HCT116 (cell line): ENCODE results near the gene CACNA1C. TPM values are rescaled to one million over a fixed set of nuclear protein-coding genes. Genes with fewer than 3 reads are reported as not detected.

Source experiments
- ATAC-seq: fragments of 200-7000 bp; cut with Tn5 transposase; 2 replicates; pipeline ENCODE4 v1.9.1; 2020; ENCODE audit warnings: mild to moderate bottlenecking, moderate library complexity
- BruUV-seq: library from RNA; stranded (reverse); fragments of 400-500 nt; replicated peaks from 2 replicates; lab custom pipeline; 2021; lab: Mats Ljungman, UMichigan
- CTCF ChIA-PET: fragments of 300-600 bp; sonication (Branson Sonifier 250); formaldehyde crosslinking; loops from one replicate; lab custom pipeline; 2021; ENCODE audit warnings: antibody characterized with exemption; lab: Charles Lee
- POLR2A ChIA-PET: fragments of 300-600, 350-600 bp; sonication (Branson Sonifier 250); formaldehyde crosslinking; loops from one replicate; lab custom pipeline; 2021; ENCODE audit warnings: antibody characterized with exemption; lab: Charles Lee
- RAD21 ChIA-PET, 2 experiments: fragments of 300-600 bp; sonication (Branson Sonifier 250); formaldehyde crosslinking; loops; one replicate each; lab custom pipeline; 2023; ENCODE audit warnings: low total read pairs in 2 of 2; ENCODE audit not compliant: uncharacterized antibody in 2 of 2, unreplicated experiment in 2 of 2, low non-redundant PET in 1 of 2; lab: Charles Lee
- DNase-seq: peaks from one replicate; pipeline ENCODE4 v3.0.0-alpha.2; 2010; ENCODE audit warnings: low read depth, low spot score
- H2AFZ ChIP-seq: fragments of 200-600 bp; shearing (Covaris generic), sonication (generic); 2 replicates; pipeline ENCODE4 v1.6.1; 2017; ENCODE audit warnings: low read depth, mixed run types, mixed read lengths, antibody characterized with exemption, low read length; ENCODE audit not compliant: poor library complexity, severe bottlenecking
- H3K27ac ChIP-seq: 2 replicates; pipeline ENCODE4 v1.5.1; 2012; ENCODE audit warnings: low read depth, low read length
- H3K27me3 ChIP-seq: fragments of 200-600 bp; sonication (generic); 2 replicates; pipeline ENCODE4 v1.6.1; 2016; ENCODE audit warnings: mixed run types, low read length, mixed read lengths; ENCODE audit not compliant: insufficient read depth
- H3K36me3 ChIP-seq, 2 experiments: fragments of 200-500 bp in 1 of 2; fragments of 200-600 bp in 1 of 2; sonication (Bioruptor generic) in 1 of 2; sonication (generic) in 1 of 2; 2 replicates each; pipeline versions ENCODE4 v1.5.1 to v1.6.1; 2014 to 2016; ENCODE audit warnings: low read length in 2 of 2, inconsistent platforms in 1 of 2, mixed read lengths in 1 of 2, mixed run types in 1 of 2; ENCODE audit not compliant: insufficient read depth in 2 of 2, control insufficient read depth in 1 of 2
- H3K4me1 ChIP-seq, 2 experiments: fragments of 200-600 bp in 1 of 2; sonication (generic) in 1 of 2; 2 replicates each; pipeline versions ENCODE4 v1.5.1 to v1.6.1; 2012 to 2017; ENCODE audit warnings: low read length in 2 of 2, inconsistent platforms in 1 of 2, mild to moderate bottlenecking in 1 of 2, mixed read lengths in 1 of 2, mixed run types in 1 of 2, moderate library complexity in 1 of 2; ENCODE audit not compliant: insufficient read depth in 2 of 2, control insufficient read depth in 1 of 2
- H3K4me2 ChIP-seq: fragments of 200-600 bp; sonication (generic); 2 replicates; pipeline ENCODE4 v1.6.1; 2017; ENCODE audit warnings: mixed run types, low read length, mixed read lengths
- H3K4me3 ChIP-seq, 2 experiments: fragments of 200-600 bp in 1 of 2; sonication (generic) in 1 of 2; replicated peaks in 1 of 2; 2 replicates each; pipeline ENCODE4 v1.5.1; 2011 to 2016; ENCODE audit warnings: low read length in 2 of 2, control low read depth in 1 of 2, low read depth in 1 of 2, mild to moderate bottlenecking in 1 of 2, mixed read lengths in 1 of 2, mixed run types in 1 of 2
- H3K79me2 ChIP-seq: fragments of 200-600 bp; sonication (generic); 2 replicates; pipeline ENCODE4 v1.6.1; 2017; ENCODE audit warnings: mild to moderate bottlenecking, mixed run types, low read length, moderate library complexity, mixed read lengths; ENCODE audit not compliant: insufficient read depth
- H3K9ac ChIP-seq: fragments of 200-600 bp; sonication (generic); 2 replicates; pipeline ENCODE4 v1.6.1; 2016; ENCODE audit warnings: low read length, mixed read lengths
- H3K9me2 ChIP-seq: fragments of 200-600 bp; sonication (generic), shearing (Covaris generic); 2 replicates; pipeline ENCODE4 v1.6.1; 2017; ENCODE audit warnings: mixed run types, mild to moderate bottlenecking, moderate library complexity; ENCODE audit not compliant: insufficient read depth
- H3K9me3 ChIP-seq, 2 experiments: fragments of 200-500 bp in 1 of 2; fragments of 200-600 bp in 1 of 2; sonication (Bioruptor generic) in 1 of 2; sonication (generic) in 1 of 2; 2 replicates each; pipeline ENCODE4 v1.6.1; 2014 to 2017; ENCODE audit warnings: low read length in 2 of 2, mixed read lengths in 2 of 2, inconsistent platforms in 1 of 2, low read depth in 1 of 2, mild to moderate bottlenecking in 1 of 2, mixed run types in 1 of 2, moderate library complexity in 1 of 2; ENCODE audit not compliant: control insufficient read depth in 1 of 2, insufficient read depth in 1 of 2
- H4K20me1 ChIP-seq: fragments of 200-600 bp; sonication (generic), shearing (Covaris generic); 2 replicates; pipeline ENCODE4 v1.6.1; 2017; ENCODE audit warnings: mixed run types, mild to moderate bottlenecking, moderate library complexity; ENCODE audit not compliant: insufficient read depth
- CEBPB ChIP-seq: IDR thresholded peaks from 2 replicates; pipeline ENCODE4 v1.6.1; 2012; ENCODE audit warnings: low read depth
- CTCF ChIP-seq, 3 experiments: fragments of 200-600 bp in 1 of 3; sonication (generic) in 1 of 3; IDR thresholded peaks in 2 of 3; conservative IDR thresholded peaks in 1 of 3; 2 replicates each; pipeline ENCODE4 v1.5.1; 2012 to 2017; ENCODE audit warnings: low read depth in 2 of 3, low read length in 2 of 3, antibody characterized with exemption in 1 of 3, borderline replicate concordance in 1 of 3, control low read depth in 1 of 3, mild to moderate bottlenecking in 1 of 3, mixed read lengths in 1 of 3, mixed run types in 1 of 3, moderate library complexity in 1 of 3; ENCODE audit not compliant: insufficient read depth in 1 of 3
- EGR1 ChIP-seq: IDR thresholded peaks from 2 replicates; pipeline ENCODE4 v1.6.1; 2012; ENCODE audit warnings: low read depth
- ELF1 ChIP-seq: IDR thresholded peaks from 2 replicates; pipeline ENCODE4 v1.6.1; 2012; ENCODE audit warnings: low read depth, borderline replicate concordance
- EZH2 ChIP-seq: fragments of 200-600 bp; sonication (generic); IDR thresholded peaks from 2 replicates; pipeline ENCODE4 v1.6.1; 2017; ENCODE audit warnings: antibody characterized with exemption, mixed run types
- EZH2phosphoT487 ChIP-seq: fragments of 200-600 bp; IDR thresholded peaks from 2 replicates; pipeline ENCODE4 v1.6.1; 2018; ENCODE audit warnings: antibody characterized with exemption, borderline replicate concordance
- JUND ChIP-seq: IDR thresholded peaks from 2 replicates; pipeline ENCODE4 v1.6.1; 2012
- POLR2A ChIP-seq: IDR thresholded peaks from 2 replicates; pipeline ENCODE4 v1.7.0; 2011; ENCODE audit warnings: borderline replicate concordance; ENCODE audit not compliant: insufficient read depth, insufficient read length; ENCODE audit errors: extremely low read depth
- RAD21 ChIP-seq: IDR thresholded peaks from 2 replicates; pipeline ENCODE4 v1.6.1; 2012; ENCODE audit warnings: low read depth, mild to moderate bottlenecking
- SIN3A ChIP-seq: IDR thresholded peaks from 2 replicates; pipeline ENCODE4 v1.6.1; 2012; ENCODE audit warnings: low read depth
- SRF ChIP-seq: IDR thresholded peaks from 2 replicates; pipeline ENCODE4 v1.6.1; 2012; ENCODE audit warnings: low read depth
- TCF7L2 ChIP-seq: IDR thresholded peaks from 2 replicates; pipeline ENCODE4 v1.7.0; 2011; ENCODE audit warnings: borderline replicate concordance, inconsistent platforms; ENCODE audit not compliant: insufficient read depth, insufficient read length; ENCODE audit errors: extremely low read depth
- YY1 ChIP-seq: IDR thresholded peaks from 2 replicates; pipeline ENCODE4 v1.6.1; 2011; ENCODE audit warnings: low read length, low read depth, moderate library complexity, mild to moderate bottlenecking; ENCODE audit not compliant: insufficient replicate concordance; ENCODE audit errors: extremely low read depth
- ZFX ChIP-seq: fragments of 450-650 bp; IDR thresholded peaks from 2 replicates; pipeline ENCODE4 v1.6.1; 2017
- ZNF274 ChIP-seq: fragments of 200-500 bp; sonication (Bioruptor generic); IDR thresholded peaks from 2 replicates; pipeline ENCODE4 v1.6.1; 2014; ENCODE audit warnings: mild to moderate bottlenecking, low read depth, low read length, inconsistent platforms
- intact Hi-C: fragments of 100-400 bp; cut with micrococcal nuclease; formaldehyde crosslinking; loops from 2 replicates; pipeline ENCODE4 v1.10.0; 2022
- total RNA-seq: library from RNA; stranded (reverse); gene quantifications from one replicate; pipeline ENCODE4 v1.2.1, GENCODE V29; 2021; ENCODE audit not compliant: unreplicated experiment

The CACNA1C gene
- total RNA-seq, 1 experiment from 2014 or later, result 0.05 TPM

- Histone ChIP-seq H4K20me1 (no peaks in the 10 kb centered on the region), H3K27ac (no peak overlapping the region), H3K9ac (no peak overlapping the region), H3K9me2 (no peaks in the 10 kb centered on the region), H3K36me3 (no peaks in the 10 kb centered on the region), H3K9me3 (peaks cover 5 to 6% of the 10 kb centered on the region in 2 experiments; a peak in 1 of 4 replicates), H2AFZ (no peak overlapping the region), H3K79me2 (no peaks in the 10 kb centered on the region), H3K27me3 (peaks cover 4% of the 10 kb centered on the region; the same call in 1 of the 2 replicates), H3K4me2 (no peak overlapping the region), H3K4me1 (no peaks in the 10 kb centered on the region), H3K4me3 (no peak overlapping the region)
- ChIA-PET POLR2A (no interaction called here), CTCF (no interaction called here), RAD21 (no interaction called here)
- TF ChIP-seq RAD21 (no peak), POLR2A (no peak), EGR1 (no peak), ZNF274 (no peak), ELF1 (no peak), SRF (no peak), EZH2 (no peak), ZFX (no peak), CEBPB (no peak), YY1 (no peak), CTCF (IDR thresholded peaks at IDR 0.05 in 2 of 3, conservative IDR thresholded peaks at IDR 0.05 in 1 of 3; ENCODE audit: borderline replicate concordance in 1 of 3, insufficient read depth in 1 of 3, low read depth in 2 of 3, low read length in 2 of 3) (no peak), SIN3A (no peak), JUND (no peak), EZH2phosphoT487 (no peak), TCF7L2 (no peak)
- no peak for DNase-seq
- ATAC-seq, result no peak
- intact Hi-C loops, result no loop called here
- no TSS peak for BruUV-seq
These were observed 256.9 kb downstream of the CACNA1C start for GRCh38 chr12:2309647-2310046.
